Fibroblast of the aortic adventitia (primary cell): ENCODE measurements around the gene ATP5F1D. TPM values are rescaled to one million over a fixed set of nuclear protein-coding genes. Genes with fewer than 3 reads are reported as not detected.

Experiments used
- DNase-seq: peaks from one replicate; pipeline ENCODE4 v3.0.0-alpha.2; 2010; ENCODE audit warnings: low read depth
- H3K4me3 ChIP-seq: 2 replicates; pipeline ENCODE4 v1.5.1; 2011; ENCODE audit warnings: low read depth, mild to moderate bottlenecking, control low read depth, low read length, moderate library complexity
- total RNA-seq: library from RNA; depleted of rRNA; stranded (reverse); fragments of >200 nt; gene quantifications from 2 replicates; pipeline ENCODE4 v1.2.3, GENCODE V29; 2012; ENCODE audit warnings: low replicate concordance
- TF ChIP-seq, protein P1 (sequence below): IDR thresholded peaks from 2 replicates; pipeline ENCODE4 v1.5.1; 2011; ENCODE audit warnings: mild to moderate bottlenecking, low read length, control low read depth, inconsistent platforms; ENCODE audit not compliant: insufficient read depth

ATP5F1D gene
- total RNA-seq, 1 donor = 15.7 TPM

DNA sequence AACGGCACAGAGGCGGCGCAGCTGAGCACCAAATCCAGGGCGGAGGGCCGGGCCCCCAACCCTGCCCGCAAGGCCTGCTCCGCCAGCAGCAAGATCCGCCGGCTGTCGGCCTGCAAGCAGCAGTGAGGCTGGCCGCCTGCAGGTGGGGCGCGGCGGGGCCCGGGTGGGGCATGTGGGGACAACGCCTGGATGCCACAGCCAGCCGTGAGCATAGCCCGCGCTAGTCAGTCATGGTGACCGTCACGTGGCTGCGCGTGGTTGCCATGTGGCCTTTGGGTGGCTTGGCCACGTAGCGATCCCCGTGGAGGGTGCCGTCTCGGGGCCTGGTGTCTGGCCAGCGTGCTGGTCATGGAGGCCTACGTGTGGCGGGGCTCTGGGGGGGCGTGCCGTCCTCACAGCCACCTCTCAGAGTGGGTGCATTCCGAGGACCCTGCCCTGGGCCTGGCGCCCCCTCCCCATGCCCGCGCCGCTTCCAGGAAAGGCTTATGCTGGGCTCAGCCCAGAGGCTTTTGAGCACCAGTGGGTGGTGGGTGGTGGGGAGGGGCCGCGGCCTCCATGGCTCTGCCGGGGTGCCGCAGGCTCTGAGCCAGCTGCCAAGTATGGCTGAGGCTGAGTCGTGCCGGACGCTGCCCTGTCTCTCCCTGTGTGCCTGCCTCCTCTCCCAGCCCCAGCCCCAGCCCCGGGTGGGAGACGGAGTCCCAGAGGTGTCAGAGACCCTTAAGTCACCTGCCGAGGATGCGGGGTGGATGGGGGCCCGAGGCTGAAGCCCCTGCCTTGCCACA, 14.8 kb upstream of the ATP5F1D start:
- TF ChIP-seq, protein P1, sequence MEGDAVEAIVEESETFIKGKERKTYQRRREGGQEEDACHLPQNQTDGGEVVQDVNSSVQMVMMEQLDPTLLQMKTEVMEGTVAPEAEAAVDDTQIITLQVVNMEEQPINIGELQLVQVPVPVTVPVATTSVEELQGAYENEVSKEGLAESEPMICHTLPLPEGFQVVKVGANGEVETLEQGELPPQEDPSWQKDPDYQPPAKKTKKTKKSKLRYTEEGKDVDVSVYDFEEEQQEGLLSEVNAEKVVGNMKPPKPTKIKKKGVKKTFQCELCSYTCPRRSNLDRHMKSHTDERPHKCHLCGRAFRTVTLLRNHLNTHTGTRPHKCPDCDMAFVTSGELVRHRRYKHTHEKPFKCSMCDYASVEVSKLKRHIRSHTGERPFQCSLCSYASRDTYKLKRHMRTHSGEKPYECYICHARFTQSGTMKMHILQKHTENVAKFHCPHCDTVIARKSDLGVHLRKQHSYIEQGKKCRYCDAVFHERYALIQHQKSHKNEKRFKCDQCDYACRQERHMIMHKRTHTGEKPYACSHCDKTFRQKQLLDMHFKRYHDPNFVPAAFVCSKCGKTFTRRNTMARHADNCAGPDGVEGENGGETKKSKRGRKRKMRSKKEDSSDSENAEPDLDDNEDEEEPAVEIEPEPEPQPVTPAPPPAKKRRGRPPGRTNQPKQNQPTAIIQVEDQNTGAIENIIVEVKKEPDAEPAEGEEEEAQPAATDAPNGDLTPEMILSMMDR = no peak
- H3K4me3 ChIP-seq = no peak overlapping the region
- DNase-seq = no peak

DNA sequence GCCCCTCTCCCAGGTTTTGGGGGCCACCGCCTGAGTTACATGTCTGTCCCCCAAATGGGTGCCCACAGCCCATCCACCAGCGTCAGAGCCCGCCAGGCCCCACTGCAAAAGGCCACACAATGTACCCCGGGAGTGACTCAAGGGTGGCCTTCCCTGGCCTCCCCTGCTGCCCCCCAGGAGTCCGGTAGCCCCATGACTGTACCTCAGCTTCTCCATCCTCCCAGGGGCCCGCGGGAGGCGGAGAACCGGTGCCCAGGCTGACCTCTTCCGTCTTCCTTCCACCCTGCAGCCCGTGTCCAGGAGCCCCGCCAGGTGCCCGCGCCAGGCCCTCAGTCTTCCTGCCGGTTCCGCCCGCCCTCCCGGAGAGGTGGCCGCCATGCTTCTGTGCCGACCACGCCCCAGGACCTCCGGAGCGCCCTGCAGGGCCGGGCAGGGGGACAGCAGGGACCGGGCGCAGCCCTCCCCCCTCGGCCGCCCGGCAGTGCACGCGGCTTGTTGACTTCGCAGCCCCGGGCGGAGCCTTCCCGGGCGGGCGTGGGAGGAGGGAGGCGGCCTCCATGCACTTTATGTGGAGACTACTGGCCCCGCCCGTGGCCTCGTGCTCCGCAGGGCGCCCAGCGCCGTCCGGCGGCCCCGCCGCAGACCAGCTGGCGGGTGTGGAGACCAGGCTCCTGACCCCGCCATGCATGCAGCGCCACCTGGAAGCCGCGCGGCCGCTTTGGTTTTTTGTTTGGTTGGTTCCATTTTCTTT, 14.1 kb upstream of the ATP5F1D start:
- no peak for DNase-seq
- H3K4me3 ChIP-seq = no peak overlapping the region
- TF ChIP-seq, protein P1 = no peak

DNA sequence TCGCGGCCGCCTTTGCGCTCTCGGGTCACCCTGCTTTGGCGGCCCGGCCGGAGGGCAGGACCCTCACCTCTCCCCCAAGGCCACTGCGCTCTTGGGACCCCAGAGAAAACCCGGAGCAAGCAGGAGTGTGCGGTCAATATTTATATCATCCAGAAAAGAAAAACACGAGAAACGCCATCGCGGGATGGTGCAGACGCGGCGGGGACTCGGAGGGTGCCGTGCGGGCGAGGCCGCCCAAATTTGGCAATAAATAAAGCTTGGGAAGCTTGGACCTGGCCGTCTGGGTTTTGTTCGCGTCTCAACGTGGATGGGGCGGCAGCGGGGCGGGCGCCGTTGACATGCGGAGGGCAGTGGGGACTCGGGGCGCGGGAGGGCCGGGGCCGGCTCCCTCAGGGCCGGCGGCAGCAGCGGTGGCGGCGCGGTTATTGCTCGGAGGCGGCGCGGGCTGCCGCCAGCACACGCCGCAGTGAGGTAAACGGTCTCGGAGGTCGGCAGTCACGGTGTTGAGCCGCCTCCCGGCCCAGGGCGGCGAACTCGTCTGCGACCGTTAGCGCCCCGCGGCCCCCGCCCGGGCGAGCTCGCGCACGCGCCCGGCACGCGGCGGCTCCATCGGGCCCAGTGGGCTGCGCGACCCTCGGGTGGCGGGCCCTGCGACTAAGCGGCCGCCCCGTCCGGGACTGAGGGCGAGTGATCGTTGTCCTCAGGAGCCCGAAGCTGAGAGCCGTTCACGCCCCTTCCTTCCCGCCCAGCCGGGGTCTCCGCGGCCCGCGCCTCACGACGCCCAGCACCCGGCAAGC, 13.2 kb upstream of the ATP5F1D start:
- no peak overlapping the region for H3K4me3 ChIP-seq
- TF ChIP-seq, protein P1 = no peak

DNA sequence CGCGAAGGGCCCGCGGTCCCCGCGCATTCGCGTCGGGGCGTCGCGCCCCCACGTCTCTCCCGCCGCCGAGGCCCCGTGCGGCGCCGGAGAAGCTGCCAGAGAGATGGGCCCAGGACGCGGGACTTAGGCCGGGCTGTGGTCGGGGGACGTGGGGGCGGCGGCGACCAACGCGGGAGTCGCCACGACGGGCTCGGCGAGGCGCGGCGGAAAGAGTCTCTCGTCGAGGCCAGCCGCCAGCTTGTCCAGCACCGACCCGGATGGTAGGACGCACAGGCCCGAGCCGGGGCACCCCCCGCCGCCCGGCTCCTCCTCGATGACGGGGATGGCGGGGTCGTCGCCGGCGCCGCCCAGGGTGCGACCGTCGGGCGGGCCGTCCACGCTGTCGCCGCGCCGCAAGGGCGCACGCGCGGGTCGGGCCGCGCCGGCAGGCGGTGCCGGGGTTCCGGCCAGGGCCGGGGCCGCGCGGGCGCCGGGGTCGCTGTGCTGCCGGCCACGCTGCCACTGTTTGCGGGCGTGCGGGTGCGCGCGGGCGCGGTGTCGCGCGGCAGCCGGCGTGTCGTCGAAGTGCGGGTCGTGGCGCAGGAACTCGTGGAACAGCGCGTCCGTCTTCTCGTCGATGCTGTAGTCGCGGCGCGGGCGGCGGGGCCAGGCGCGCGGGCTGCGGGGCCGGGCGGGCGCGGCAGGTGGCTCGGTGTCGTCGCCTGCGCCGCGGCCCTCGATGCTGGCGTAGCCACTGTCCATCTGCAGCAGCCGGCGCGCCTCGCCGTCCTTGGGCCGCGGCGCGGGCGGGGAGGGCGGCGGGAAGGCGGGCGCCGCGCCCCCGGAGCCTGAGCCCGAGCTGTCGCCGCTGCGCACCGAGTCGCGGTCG, 12.3 kb upstream of the ATP5F1D start:
- TF ChIP-seq, protein P1 = no peak
- DNase-seq = no peak
- no peak overlapping the region for H3K4me3 ChIP-seq

More for the DNA sequence above, 13.2 kb upstream of the ATP5F1D start:
- DNase-seq = no peak

DNA sequence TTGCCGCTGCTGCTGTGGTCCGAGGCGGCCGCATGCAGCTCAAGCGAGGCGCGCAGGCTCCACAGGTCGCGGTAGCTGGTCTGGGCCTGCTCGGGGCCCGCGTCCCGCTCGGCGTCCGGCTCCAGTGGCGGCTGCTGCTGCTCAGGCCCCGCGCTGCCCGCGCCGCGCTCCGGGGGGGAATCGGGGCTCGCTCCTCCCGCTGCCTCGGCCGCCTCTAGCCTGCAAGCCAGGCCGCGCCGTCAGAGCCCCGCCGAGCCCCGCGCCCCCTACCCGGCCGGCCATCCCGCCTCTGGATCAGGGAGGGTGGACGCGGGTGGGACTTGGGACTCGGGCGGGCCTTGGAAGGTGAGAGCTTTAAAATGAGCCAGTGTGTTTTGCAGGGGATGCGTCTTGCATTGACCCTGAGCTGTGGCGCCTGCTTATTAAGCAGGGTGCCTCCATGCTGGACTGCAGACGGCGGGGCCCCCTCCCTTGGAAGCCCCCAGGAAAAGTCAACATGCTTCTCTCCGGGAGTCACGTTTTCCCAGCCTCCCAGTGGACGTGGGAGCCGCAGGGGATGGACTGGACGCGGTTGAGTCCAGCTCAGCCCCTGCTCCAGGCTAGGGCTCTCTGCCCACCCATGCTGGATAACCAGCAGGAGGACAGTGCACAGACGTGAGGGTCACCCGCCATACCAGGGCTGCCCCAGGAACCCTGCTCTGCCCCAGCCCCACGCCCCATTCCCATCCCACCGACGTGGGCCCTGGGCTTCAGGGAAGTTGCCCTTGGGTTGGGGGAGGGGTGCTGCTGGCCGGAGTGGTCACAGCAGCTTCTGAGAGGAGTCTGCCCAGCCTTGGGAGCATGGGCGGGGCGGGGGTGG, 11.4 kb upstream of the ATP5F1D start:
- TF ChIP-seq, protein P1 = no peak
- no peak for DNase-seq
- H3K4me3 ChIP-seq = no peak overlapping the region
